ENCODE measurements around the gene FGFR3. TPM values are rescaled to one million over a fixed set of nuclear protein-coding genes. Genes with fewer than 3 reads are reported as not detected.

The FGFR3 gene
- total and polyA plus RNA-seq, 10 of the 15 experiments (the other 5 are each of a cell fraction or from before 2014, with no cell fraction given): 0.05 to 0.33 (median 0.18) TPM; not detected in 6

DNA sequence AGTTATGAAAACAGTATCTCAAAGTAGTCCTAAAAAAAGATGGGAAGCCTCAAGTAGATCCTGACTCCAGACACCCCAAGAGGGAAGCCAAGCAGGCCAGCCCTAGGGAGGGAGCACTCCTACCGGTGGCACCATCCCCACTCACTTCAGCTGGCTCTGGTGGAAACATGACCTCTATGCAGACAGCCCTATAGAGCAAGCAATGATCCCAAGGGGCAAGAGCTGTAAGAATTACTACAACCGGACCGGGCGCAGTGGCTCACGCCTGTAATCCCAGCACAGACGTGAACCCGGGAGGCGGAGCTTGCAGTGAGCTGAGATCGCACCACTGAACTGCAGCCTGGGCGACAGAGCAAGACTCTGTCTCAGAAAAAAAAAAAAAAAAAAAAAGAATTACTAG, 57.2 kb downstream of the FGFR3 start:
- no peak overlapping the region for H3K27ac ChIP-seq (ENCODE audit: control insufficient read depth, insufficient read depth)
- no peaks in the 10 kb centered on the region for H3K27me3 ChIP-seq (replicated peaks in 1 of 2; ENCODE audit: control insufficient read depth in 2 of 2, insufficient read depth in 2 of 2, low read length in 1 of 2)
- DNase-seq (ENCODE audit: low read depth, low spot score) (no peak), ATAC-seq (no peak), FAIRE-seq (no peak)
- H3K79me2 ChIP-seq (ENCODE audit: control insufficient read depth, insufficient read depth, low read length): peaks cover 47% of the 10 kb centered on the region
- H3K4me3 ChIP-seq: no peak overlapping the region
- H3K4me1 ChIP-seq (ENCODE audit: control insufficient read depth, insufficient read depth, low read length): peaks cover 22% of the 10 kb centered on the region
- no peak overlapping the region for H3K9ac ChIP-seq (ENCODE audit: control insufficient read depth, insufficient read depth, low read length)
- no TSS peak for BruUV-seq (replicated peaks)
- H2AFZ ChIP-seq (ENCODE audit: control insufficient read depth, low read depth, low read length): no peak overlapping the region
- H3K4me2 ChIP-seq (ENCODE audit: control insufficient read depth, insufficient read depth): 0 out of 2 replicates have a peak overlapping the region, but pooled peaks have one; percentile 10
- peaks cover 0 to 7% of the 10 kb centered on the region in 2 experiments; a peak in 1 of 4 replicates for H3K36me3 ChIP-seq (ENCODE audit: control insufficient read depth in 2 of 2, insufficient read depth in 2 of 2, low read length in 1 of 2)
- in situ Hi-C loops (cut with MboI): no loop called here
- H3K9me3 ChIP-seq (replicated peaks; ENCODE audit: control insufficient read depth, insufficient read depth, low read length): no peaks in the 10 kb centered on the region
- no peaks in the 10 kb centered on the region for H4K20me1 ChIP-seq (ENCODE audit: control insufficient read depth, insufficient read depth)
- ChIA-PET SMC1A (ENCODE audit: uncharacterized antibody, unreplicated experiment) (no interaction called here), CTCF (interaction anchor here (0.6 to 3.7 kb wide), 2 partner anchors 50 to 156 kb away, joined by 4 to 13 read pairs; no protein-coding TSS in a partner anchor), POLR2A (interaction anchor here (0.6 to 1.1 kb wide), 2 partner anchors 22 to 131 kb away, joined by 3 to 7 read pairs; no protein-coding TSS in a partner anchor), RAD21 (ENCODE audit: unreplicated experiment) (no interaction called here)
- WGBS (ENCODE audit: insufficient coverage, insufficient replicate concordance, low lambda C conversion rate, missing lambda C conversion rate): 72% methylated on average over 8 of the region's 10 CpGs
- intact Hi-C loops (cut with micrococcal nuclease; ENCODE audit: unreplicated experiment): loop anchor here (5.0 kb wide), 1 partner anchor 47 kb away; no protein-coding TSS in a partner anchor
- TF ChIP-seq, protein P1, sequence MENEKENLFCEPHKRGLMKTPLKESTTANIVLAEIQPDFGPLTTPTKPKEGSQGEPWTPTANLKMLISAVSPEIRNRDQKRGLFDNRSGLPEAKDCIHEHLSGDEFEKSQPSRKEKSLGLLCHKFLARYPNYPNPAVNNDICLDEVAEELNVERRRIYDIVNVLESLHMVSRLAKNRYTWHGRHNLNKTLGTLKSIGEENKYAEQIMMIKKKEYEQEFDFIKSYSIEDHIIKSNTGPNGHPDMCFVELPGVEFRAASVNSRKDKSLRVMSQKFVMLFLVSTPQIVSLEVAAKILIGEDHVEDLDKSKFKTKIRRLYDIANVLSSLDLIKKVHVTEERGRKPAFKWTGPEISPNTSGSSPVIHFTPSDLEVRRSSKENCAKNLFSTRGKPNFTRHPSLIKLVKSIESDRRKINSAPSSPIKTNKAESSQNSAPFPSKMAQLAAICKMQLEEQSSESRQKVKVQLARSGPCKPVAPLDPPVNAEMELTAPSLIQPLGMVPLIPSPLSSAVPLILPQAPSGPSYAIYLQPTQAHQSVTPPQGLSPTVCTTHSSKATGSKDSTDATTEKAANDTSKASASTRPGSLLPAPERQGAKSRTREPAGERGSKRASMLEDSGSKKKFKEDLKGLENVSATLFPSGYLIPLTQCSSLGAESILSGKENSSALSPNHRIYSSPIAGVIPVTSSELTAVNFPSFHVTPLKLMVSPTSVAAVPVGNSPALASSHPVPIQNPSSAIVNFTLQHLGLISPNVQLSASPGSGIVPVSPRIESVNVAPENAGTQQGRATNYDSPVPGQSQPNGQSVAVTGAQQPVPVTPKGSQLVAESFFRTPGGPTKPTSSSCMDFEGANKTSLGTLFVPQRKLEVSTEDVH (IDR thresholded peaks at IDR 0.05; ENCODE audit: low read depth, partially characterized antibody): no peak
- TF ChIP-seq, protein P2, sequence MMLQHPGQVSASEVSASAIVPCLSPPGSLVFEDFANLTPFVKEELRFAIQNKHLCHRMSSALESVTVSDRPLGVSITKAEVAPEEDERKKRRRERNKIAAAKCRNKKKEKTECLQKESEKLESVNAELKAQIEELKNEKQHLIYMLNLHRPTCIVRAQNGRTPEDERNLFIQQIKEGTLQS (IDR thresholded peaks at IDR 0.05; ENCODE audit: borderline replicate concordance, extremely low read depth, low read depth, low read length): no peak
- TF ChIP-seq, protein P3, sequence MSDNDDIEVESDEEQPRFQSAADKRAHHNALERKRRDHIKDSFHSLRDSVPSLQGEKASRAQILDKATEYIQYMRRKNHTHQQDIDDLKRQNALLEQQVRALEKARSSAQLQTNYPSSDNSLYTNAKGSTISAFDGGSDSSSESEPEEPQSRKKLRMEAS (IDR thresholded peaks at IDR 0.05; ENCODE audit: low read depth, low read length): no peak
- TF ChIP-seq YY1 (IDR thresholded peaks at IDR 0.05; ENCODE audit: low read depth, low read length) (no peak), GATAD2B (conservative IDR thresholded peaks at IDR 0.05; ENCODE audit: low read depth) (no peak), JUNB (IDR thresholded peaks at IDR 0.05) (no peak), POU2F2 (IDR thresholded peaks at IDR 0.05; ENCODE audit: borderline replicate concordance, low read depth, low read length) (no peak), SUPT20H (IDR thresholded peaks at IDR 0.05; ENCODE audit: borderline replicate concordance, control insufficient read depth, low read depth, low read length) (no peak), SPI1 (IDR thresholded peaks at IDR 0.05; ENCODE audit: borderline replicate concordance, insufficient read depth, low read depth, low read length) (no peak), EZH2 (IDR thresholded peaks at IDR 0.05; ENCODE audit: borderline replicate concordance, control insufficient read depth, low read depth, low read length) (no peak), LARP7 (IDR thresholded peaks at IDR 0.05) (no peak), TBL1XR1 (IDR thresholded peaks at IDR 0.05; ENCODE audit: low read depth, low read length) (no peak), MTA2 (IDR thresholded peaks at IDR 0.05; ENCODE audit: low read depth) (no peak)
- TF ChIP-seq, protein P4, sequence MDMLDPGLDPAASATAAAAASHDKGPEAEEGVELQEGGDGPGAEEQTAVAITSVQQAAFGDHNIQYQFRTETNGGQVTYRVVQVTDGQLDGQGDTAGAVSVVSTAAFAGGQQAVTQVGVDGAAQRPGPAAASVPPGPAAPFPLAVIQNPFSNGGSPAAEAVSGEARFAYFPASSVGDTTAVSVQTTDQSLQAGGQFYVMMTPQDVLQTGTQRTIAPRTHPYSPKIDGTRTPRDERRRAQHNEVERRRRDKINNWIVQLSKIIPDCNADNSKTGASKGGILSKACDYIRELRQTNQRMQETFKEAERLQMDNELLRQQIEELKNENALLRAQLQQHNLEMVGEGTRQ (IDR thresholded peaks at IDR 0.05; ENCODE audit: borderline replicate concordance, low read depth, low read length): no peak
- TF ChIP-seq, protein P5, sequence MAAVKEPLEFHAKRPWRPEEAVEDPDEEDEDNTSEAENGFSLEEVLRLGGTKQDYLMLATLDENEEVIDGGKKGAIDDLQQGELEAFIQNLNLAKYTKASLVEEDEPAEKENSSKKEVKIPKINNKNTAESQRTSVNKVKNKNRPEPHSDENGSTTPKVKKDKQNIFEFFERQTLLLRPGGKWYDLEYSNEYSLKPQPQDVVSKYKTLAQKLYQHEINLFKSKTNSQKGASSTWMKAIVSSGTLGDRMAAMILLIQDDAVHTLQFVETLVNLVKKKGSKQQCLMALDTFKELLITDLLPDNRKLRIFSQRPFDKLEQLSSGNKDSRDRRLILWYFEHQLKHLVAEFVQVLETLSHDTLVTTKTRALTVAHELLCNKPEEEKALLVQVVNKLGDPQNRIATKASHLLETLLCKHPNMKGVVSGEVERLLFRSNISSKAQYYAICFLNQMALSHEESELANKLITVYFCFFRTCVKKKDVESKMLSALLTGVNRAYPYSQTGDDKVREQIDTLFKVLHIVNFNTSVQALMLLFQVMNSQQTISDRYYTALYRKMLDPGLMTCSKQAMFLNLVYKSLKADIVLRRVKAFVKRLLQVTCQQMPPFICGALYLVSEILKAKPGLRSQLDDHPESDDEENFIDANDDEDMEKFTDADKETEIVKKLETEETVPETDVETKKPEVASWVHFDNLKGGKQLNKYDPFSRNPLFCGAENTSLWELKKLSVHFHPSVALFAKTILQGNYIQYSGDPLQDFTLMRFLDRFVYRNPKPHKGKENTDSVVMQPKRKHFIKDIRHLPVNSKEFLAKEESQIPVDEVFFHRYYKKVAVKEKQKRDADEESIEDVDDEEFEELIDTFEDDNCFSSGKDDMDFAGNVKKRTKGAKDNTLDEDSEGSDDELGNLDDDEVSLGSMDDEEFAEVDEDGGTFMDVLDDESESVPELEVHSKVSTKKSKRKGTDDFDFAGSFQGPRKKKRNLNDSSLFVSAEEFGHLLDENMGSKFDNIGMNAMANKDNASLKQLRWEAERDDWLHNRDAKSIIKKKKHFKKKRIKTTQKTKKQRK (IDR thresholded peaks at IDR 0.05; ENCODE audit: low read depth, low read length): no peak
